GM12872 (cell line): ENCODE data around the gene P2RX5.
A peak's percentile ranks its signal among the peaks of the same experiment; 100 is the strongest.

Experiments
- TF ChIP-seq, protein P1 (sequence below): IDR thresholded peaks from 3 replicates; pipeline ENCODE4 v1.5.1; 2011; ENCODE audit warnings: low read depth, mild to moderate bottlenecking, low read length, moderate library complexity; ENCODE audit not compliant: insufficient read depth

Gene P2RX5

DNA sequence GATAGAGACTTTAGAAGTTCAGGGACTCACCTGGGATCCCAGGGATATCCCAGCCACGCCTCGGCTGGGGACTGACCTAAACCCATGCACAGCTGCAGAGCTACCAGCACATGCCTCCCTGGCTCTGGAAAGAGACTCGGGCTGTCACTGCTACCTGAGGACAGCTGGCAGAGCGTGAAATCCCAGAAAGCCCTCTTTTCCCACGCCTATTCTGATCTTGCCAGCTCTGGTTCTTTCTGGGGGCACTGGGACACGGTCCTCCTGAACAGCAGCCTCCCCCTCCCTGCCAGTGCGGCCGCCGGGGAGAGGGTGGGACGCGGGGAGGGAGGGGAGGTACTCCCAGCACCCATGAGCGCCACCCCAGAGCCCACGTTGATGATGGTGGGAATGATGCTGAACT lies 10.8 kb downstream of the P2RX5 start:
- TF ChIP-seq, protein P1, sequence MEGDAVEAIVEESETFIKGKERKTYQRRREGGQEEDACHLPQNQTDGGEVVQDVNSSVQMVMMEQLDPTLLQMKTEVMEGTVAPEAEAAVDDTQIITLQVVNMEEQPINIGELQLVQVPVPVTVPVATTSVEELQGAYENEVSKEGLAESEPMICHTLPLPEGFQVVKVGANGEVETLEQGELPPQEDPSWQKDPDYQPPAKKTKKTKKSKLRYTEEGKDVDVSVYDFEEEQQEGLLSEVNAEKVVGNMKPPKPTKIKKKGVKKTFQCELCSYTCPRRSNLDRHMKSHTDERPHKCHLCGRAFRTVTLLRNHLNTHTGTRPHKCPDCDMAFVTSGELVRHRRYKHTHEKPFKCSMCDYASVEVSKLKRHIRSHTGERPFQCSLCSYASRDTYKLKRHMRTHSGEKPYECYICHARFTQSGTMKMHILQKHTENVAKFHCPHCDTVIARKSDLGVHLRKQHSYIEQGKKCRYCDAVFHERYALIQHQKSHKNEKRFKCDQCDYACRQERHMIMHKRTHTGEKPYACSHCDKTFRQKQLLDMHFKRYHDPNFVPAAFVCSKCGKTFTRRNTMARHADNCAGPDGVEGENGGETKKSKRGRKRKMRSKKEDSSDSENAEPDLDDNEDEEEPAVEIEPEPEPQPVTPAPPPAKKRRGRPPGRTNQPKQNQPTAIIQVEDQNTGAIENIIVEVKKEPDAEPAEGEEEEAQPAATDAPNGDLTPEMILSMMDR = no peak

DNA sequence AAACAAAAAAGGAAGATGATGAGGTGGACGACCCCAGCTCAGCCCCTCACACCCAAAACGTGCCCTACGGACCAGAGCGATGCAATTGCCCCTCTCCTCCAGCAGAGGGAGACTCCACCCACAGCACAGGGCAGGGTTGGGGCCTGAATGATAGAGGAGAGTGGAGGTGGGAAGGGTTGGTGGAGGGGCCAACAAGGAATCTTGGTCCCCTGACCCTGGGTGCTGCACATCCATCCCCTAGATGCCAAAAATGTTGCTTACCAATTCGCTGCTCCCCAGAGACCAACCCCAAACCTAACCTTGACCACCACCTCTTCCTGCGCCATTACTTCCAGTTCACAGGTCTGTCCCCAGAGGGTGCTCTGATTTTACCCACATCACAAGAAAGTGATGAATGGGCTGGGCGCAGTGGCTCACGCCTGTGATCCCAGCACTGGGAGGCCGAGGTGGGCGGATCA lies 12.9 kb downstream of the P2RX5 start:
- TF ChIP-seq, protein P1 = peak; percentile 99

DNA sequence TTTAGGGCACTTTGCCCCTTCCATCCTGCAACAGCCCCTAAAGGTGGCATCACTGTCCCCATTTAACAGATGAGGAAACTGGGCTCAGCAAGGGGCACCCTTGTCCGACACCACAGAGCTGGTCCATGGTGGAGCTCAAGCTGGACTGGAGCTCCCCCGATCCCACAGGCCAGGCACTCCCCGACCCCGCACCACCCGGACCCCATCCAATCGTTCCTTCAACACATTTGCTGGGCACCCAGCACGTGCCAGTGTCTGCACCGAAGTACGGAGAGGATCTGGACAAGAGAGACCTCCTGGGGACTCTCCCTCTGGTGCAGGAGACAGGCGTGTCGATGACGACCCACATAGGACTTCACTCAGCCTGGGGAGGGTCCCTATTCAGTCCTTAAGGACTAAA lies 13.9 kb downstream of the P2RX5 start:
- TF ChIP-seq, protein P1 = no peak

DNA sequence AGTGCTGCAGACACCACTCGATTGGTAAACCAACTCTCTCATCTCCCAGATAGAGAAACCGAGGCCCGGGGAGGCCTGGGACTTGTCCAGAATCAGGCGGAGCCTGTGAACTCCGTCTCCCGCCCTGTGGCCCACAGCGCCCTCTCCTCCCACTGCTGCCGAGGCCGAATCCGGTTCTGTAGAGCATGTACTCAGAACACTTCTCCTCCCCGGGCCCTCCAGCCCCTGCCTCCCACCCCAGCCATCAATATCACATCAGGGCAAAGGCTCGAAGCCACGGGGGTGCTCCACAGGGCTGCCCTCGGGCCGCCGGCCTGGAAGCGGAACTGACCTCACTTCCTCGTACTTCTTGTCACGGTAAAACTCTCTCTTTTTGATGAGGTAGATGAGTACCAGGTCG lies 14.4 kb downstream of the P2RX5 start:
- TF ChIP-seq, protein P1 = no peak

DNA sequence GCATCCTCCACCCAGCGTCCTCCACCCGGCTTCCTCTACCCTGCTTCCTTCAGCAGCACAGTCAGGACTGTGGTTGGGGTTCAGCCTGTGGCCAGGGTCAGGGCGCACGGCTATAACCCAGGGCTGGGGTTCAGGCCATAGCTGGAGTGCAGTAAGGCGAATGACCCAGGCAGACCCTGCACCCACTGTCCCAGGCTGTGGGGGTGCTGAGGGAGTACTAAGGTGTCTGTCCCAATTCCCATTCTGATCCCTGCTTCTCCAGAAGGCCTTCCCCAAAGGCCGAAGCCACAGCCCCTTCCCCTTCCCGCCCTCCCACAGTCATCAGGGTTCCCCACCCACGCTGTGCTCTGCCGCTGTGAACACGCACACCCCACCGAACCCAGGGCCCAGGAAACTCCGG lies 14.9 kb downstream of the P2RX5 start:
- TF ChIP-seq, protein P1 = no peak

DNA sequence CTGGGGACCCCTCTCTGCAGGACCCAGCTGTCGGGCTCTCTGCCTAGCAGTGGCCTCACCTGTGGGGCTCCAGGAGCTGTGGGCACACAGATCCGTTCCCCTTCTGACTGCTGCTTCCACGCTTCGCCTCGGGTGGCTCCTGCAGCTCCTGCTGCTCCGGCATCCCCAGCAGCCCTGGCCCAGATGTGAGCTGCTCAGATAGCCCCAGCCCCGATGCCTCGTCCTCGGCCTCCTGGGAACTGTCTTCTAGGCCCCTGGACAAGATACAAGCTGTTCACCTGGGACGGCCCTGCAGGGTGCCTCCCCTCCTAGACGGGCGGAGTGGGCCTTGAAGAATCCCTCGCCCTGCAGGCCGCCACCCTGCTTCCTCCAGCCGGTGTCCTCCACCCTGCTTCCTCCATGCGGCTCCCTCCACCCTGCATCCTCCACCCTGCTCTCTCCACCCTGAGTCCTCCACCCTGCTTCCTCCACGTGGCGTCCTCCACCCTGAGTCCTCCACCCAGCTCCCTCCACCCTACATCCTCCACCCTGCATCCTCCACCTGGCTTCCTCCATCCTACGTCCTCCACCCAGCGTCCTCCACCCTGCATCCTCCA lies 16.3 kb downstream of the P2RX5 start:
- TF ChIP-seq, protein P1 = no peak

DNA sequence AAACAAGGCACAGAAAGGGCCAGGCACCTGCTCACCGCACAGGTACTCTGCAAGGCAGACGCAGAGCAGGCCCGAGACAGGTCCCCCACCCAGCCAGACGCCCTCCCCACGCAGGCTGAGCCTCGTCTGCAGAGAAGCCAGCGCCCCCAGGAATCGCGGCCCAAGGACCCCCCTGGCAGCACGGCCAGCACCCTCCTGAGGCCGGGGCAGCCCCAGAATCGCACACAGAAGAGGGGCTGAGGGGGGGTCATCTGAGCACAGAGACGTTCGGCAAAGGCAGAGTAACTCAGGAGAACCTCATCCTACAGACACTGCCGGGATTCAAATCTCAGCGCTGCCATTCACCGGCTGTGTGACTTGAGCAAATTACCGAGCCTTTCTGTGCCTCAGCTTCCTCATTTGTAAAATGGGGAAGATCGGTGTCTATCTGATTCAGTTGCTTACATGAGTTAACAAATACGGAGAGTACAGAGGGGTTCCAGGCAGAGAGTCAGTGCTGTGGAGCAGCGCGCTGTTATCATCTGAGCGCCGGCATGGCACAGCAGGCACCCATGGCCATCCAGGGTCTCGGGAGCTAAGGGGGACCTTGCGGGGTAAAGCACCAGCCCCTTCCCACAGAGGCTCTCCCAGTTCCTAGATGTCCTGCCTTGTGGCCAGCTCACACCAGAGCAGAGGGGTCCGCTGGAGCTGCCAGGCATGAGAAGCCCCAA lies 17.0 kb downstream of the P2RX5 start:
- TF ChIP-seq, protein P1 = no peak
